ENCODE measurements around the gene PACS1. TPM values are rescaled to one million over a fixed set of nuclear protein-coding genes. Genes with fewer than 3 reads are reported as not detected.

The PACS1 gene
- total RNA-seq, 1 donor from 2014 or later = 86.9 TPM

DNA sequence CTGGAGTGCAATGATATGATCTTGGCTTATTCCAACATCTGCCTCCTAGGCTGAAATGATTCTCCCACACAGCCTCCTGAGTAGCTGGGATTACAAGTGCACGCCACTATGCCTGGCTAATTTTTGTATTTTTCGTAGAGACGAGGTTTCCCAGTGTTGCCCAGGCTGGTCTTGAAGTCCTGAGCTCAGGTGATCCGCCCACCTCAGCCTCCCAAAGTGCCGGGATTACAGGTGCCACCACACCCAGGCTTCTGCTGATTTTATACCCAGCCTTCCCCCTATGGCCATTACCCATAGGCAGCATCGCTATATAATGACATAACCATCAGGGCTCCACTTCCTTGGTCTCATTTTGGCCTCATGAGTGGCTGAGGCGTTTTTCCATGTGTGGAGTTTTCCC lies 137.7 kb downstream of the PACS1 start:
- Mint-ChIP-seq H3K27ac (ENCODE audit: unreplicated experiment) (no peak overlapping the region), H3K27me3 (ENCODE audit: low read depth, unreplicated experiment) (no peaks in the 10 kb centered on the region), H3K9me3 (ENCODE audit: unreplicated experiment) (peaks cover 3% of the 10 kb centered on the region), H3K4me3 (ENCODE audit: unreplicated experiment) (no peak overlapping the region), H3K36me3 (ENCODE audit: low read depth, unreplicated experiment) (peaks cover 21% of the 10 kb centered on the region), H3K4me1 (ENCODE audit: low read depth, unreplicated experiment) (no peaks in the 10 kb centered on the region)
- H3K9me3 ChIP-seq (ENCODE audit: insufficient read depth, low read depth, low read length) = no peaks in the 10 kb centered on the region
- H3K36me3 ChIP-seq (ENCODE audit: insufficient read depth, low read length) = peaks cover 4% of the 10 kb centered on the region
- no peak overlapping the region for H3K27ac ChIP-seq (ENCODE audit: low read depth, low read length)
- peaks cover 26% of the 10 kb centered on the region for H4K20me1 ChIP-seq (ENCODE audit: insufficient read depth, low read length)
- no peaks in the 10 kb centered on the region for H3K79me2 ChIP-seq (ENCODE audit: insufficient read depth, low read length)
- no peak for FAIRE-seq
- H3K27me3 ChIP-seq (ENCODE audit: insufficient read depth, low read length) = no peaks in the 10 kb centered on the region
- TF ChIP-seq, protein P1, sequence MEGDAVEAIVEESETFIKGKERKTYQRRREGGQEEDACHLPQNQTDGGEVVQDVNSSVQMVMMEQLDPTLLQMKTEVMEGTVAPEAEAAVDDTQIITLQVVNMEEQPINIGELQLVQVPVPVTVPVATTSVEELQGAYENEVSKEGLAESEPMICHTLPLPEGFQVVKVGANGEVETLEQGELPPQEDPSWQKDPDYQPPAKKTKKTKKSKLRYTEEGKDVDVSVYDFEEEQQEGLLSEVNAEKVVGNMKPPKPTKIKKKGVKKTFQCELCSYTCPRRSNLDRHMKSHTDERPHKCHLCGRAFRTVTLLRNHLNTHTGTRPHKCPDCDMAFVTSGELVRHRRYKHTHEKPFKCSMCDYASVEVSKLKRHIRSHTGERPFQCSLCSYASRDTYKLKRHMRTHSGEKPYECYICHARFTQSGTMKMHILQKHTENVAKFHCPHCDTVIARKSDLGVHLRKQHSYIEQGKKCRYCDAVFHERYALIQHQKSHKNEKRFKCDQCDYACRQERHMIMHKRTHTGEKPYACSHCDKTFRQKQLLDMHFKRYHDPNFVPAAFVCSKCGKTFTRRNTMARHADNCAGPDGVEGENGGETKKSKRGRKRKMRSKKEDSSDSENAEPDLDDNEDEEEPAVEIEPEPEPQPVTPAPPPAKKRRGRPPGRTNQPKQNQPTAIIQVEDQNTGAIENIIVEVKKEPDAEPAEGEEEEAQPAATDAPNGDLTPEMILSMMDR (IDR thresholded peaks at IDR 0.05; ENCODE audit: insufficient read depth, low read depth, low read length) = no peak
- TF ChIP-seq EZH2 (IDR thresholded peaks at IDR 0.05; ENCODE audit: insufficient read depth, low read length) = no peak
- peaks cover 8% of the 10 kb centered on the region for H3K4me1 ChIP-seq (ENCODE audit: insufficient read depth, low read length)
- no peak overlapping the region for H3K9ac ChIP-seq (ENCODE audit: low read length)
- no peak for DNase-seq (ENCODE audit: low read depth)
- no peak overlapping the region for H3K4me3 ChIP-seq (ENCODE audit: insufficient read depth, low read depth, low read length)
- no peak overlapping the region for H2AFZ ChIP-seq (ENCODE audit: low read depth, low read length)
- no peak overlapping the region for H3K4me2 ChIP-seq (ENCODE audit: low read length)

DNA sequence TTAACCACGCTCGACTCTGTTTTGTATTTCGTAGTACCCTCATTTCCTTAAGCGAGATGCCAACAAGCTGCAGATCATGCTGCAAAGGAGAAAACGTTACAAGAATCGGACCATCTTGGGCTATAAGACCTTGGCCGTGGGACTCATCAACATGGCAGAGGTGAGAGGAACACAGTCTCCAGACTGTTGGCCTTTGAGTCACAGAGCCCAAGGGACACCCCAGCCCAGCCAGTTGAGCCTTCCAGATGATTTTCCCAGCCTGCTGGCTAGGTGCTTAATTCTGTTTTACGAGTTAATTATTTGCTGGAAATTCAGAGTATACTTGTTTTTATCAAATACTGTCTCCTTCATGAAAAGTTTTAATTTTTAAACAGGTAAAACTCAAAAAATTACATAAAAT lies 141.0 kb downstream of the PACS1 start:
- no peak overlapping the region for H3K4me3 Mint-ChIP-seq (ENCODE audit: unreplicated experiment)
- H3K9me3 ChIP-seq (ENCODE audit: insufficient read depth, low read depth, low read length) = no peaks in the 10 kb centered on the region
- no peak overlapping the region for H3K9ac ChIP-seq (ENCODE audit: low read length)
- H3K79me2 ChIP-seq (ENCODE audit: insufficient read depth, low read length) = no peaks in the 10 kb centered on the region
- FAIRE-seq (no peak), DNase-seq (ENCODE audit: low read depth) (no peak)
- TF ChIP-seq, protein P1 (IDR thresholded peaks at IDR 0.05; ENCODE audit: insufficient read depth, low read depth, low read length) = no peak
- TF ChIP-seq EZH2 (IDR thresholded peaks at IDR 0.05; ENCODE audit: insufficient read depth, low read length) = no peak
- peaks cover 3% of the 10 kb centered on the region for H3K9me3 Mint-ChIP-seq (ENCODE audit: unreplicated experiment)
- no peaks in the 10 kb centered on the region for H3K27me3 ChIP-seq (ENCODE audit: insufficient read depth, low read length)
- no peak overlapping the region for H3K27ac Mint-ChIP-seq (ENCODE audit: unreplicated experiment)
- H3K36me3 ChIP-seq (ENCODE audit: insufficient read depth, low read length) = peaks cover 10% of the 10 kb centered on the region
- H3K4me2 ChIP-seq (ENCODE audit: low read length) = no peak overlapping the region
- H3K27ac ChIP-seq (ENCODE audit: low read depth, low read length) = no peak overlapping the region
- H3K4me1 Mint-ChIP-seq (ENCODE audit: low read depth, unreplicated experiment) = no peaks in the 10 kb centered on the region
- peaks cover 19% of the 10 kb centered on the region for H3K36me3 Mint-ChIP-seq (ENCODE audit: low read depth, unreplicated experiment)
- H2AFZ ChIP-seq (ENCODE audit: low read depth, low read length) = no peak overlapping the region
- no peaks in the 10 kb centered on the region for H3K27me3 Mint-ChIP-seq (ENCODE audit: low read depth, unreplicated experiment)
- H3K4me1 ChIP-seq (ENCODE audit: insufficient read depth, low read length) = peaks cover 8% of the 10 kb centered on the region
- no peak overlapping the region for H3K4me3 ChIP-seq (ENCODE audit: insufficient read depth, low read depth, low read length)
- peaks cover 26% of the 10 kb centered on the region for H4K20me1 ChIP-seq (ENCODE audit: insufficient read depth, low read length)

DNA sequence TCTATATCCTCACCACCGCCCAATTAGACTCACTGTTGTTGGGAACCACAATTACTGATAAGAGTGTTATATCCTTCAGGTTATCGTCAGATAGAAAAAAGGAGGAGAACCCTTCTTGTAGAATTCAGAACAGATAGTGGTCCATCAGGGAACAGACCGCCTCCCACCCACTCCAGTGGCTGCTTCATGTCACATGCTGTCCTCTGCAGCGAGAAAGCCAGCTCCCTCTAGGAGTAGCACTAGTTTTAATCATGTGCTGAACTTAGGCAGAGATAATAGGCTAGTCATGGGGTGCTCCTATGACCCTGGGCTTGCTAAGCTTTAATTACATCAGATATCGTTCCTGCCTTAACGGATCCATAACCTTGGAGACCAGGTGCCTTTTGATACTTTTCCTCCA lies 146.8 kb downstream of the PACS1 start:
- DNase-seq (ENCODE audit: low read depth) (no peak), FAIRE-seq (no peak)
- Mint-ChIP-seq H3K27me3 (ENCODE audit: low read depth, unreplicated experiment) (no peaks in the 10 kb centered on the region), H3K36me3 (ENCODE audit: low read depth, unreplicated experiment) (peaks cover 25% of the 10 kb centered on the region), H3K27ac (ENCODE audit: unreplicated experiment) (no peak overlapping the region), H3K4me1 (ENCODE audit: low read depth, unreplicated experiment) (peaks cover 3% of the 10 kb centered on the region), H3K4me3 (ENCODE audit: unreplicated experiment) (no peak overlapping the region), H3K9me3 (ENCODE audit: unreplicated experiment) (no peaks in the 10 kb centered on the region)
- TF ChIP-seq EZH2 (IDR thresholded peaks at IDR 0.05; ENCODE audit: insufficient read depth, low read length) = no peak
- TF ChIP-seq, protein P1 (IDR thresholded peaks at IDR 0.05; ENCODE audit: insufficient read depth, low read depth, low read length) = no peak
- Histone ChIP-seq H3K9ac (ENCODE audit: low read length) (no peak overlapping the region), H3K4me1 (ENCODE audit: insufficient read depth, low read length) (no peaks in the 10 kb centered on the region), H3K27ac (ENCODE audit: low read depth, low read length) (no peak overlapping the region), H3K27me3 (ENCODE audit: insufficient read depth, low read length) (no peaks in the 10 kb centered on the region), H2AFZ (ENCODE audit: low read depth, low read length) (no peak overlapping the region), H3K36me3 (ENCODE audit: insufficient read depth, low read length) (peaks cover 26% of the 10 kb centered on the region), H3K9me3 (ENCODE audit: insufficient read depth, low read depth, low read length) (no peaks in the 10 kb centered on the region), H3K79me2 (ENCODE audit: insufficient read depth, low read length) (no peaks in the 10 kb centered on the region), H3K4me2 (ENCODE audit: low read length) (no peak overlapping the region), H4K20me1 (ENCODE audit: insufficient read depth, low read length) (peaks cover 2% of the 10 kb centered on the region), H3K4me3 (ENCODE audit: insufficient read depth, low read depth, low read length) (no peak overlapping the region)

All from astrocyte (in vitro differentiated cells and primary cell).